ENCODE results near the gene ELMO1.

The ELMO1 gene

DNA sequence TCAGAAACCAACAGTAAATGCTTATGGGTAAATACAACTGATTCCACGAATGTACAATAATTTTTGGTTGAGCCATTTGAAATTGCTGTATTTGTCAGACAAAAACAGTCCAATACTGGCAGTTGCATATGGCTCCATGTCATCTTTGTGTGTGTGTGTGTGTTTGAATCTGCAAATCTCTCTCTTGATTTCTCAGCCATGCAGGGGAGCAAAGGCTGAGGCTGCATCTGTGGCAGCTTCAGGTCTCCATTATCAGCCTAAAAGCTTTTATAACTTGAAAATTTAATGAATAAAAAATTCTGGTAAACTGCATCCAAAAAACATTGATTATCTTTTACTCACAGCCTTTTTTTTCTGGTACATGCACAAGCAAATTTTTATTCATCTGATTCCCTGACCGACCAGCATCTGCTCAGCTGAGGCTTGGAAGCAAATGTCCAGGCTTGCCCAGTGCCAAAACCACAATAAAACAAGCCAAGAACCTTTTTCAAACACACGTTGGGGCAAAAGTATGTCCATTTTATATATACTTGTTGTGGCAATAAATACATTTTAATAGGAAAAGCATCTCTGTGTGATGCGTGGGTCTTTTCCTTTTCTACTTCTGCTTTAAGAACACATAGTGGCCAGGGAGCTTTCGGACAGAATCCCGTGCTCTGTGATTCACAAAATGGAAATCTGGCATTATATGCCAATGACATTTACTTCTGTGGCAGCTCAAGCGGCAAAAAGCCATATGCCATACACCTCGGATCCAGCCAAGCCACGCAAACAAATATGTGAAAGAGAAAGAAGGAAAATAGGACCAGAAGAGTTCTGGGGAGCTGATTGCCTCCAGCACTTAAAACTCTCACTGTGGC lies 448.8 kb downstream of the ELMO1 start:
- Histone ChIP-seq H3K4me3 (ENCODE audit: severe bottlenecking) (no peak overlapping the region), H3K27ac (ENCODE audit: poor library complexity, severe bottlenecking) (no peak overlapping the region), H3K9me3 (ENCODE audit: severe bottlenecking) (no peaks in the 10 kb centered on the region), H3K36me3 (ENCODE audit: low read depth) (no peaks in the 10 kb centered on the region), H3K4me1 (ENCODE audit: insufficient read depth, poor library complexity, severe bottlenecking) (no peaks in the 10 kb centered on the region), H3K27me3 (ENCODE audit: insufficient read depth, poor library complexity, severe bottlenecking) (peaks cover 9% of the 10 kb centered on the region)
- ATAC-seq (ENCODE audit: low read depth) (no peak), DNase-seq (ENCODE audit: low spot score) (no peak)
- TF ChIP-seq, protein P1, sequence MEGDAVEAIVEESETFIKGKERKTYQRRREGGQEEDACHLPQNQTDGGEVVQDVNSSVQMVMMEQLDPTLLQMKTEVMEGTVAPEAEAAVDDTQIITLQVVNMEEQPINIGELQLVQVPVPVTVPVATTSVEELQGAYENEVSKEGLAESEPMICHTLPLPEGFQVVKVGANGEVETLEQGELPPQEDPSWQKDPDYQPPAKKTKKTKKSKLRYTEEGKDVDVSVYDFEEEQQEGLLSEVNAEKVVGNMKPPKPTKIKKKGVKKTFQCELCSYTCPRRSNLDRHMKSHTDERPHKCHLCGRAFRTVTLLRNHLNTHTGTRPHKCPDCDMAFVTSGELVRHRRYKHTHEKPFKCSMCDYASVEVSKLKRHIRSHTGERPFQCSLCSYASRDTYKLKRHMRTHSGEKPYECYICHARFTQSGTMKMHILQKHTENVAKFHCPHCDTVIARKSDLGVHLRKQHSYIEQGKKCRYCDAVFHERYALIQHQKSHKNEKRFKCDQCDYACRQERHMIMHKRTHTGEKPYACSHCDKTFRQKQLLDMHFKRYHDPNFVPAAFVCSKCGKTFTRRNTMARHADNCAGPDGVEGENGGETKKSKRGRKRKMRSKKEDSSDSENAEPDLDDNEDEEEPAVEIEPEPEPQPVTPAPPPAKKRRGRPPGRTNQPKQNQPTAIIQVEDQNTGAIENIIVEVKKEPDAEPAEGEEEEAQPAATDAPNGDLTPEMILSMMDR (IDR thresholded peaks at IDR 0.05; ENCODE audit: poor library complexity, severe bottlenecking) = no peak

DNA sequence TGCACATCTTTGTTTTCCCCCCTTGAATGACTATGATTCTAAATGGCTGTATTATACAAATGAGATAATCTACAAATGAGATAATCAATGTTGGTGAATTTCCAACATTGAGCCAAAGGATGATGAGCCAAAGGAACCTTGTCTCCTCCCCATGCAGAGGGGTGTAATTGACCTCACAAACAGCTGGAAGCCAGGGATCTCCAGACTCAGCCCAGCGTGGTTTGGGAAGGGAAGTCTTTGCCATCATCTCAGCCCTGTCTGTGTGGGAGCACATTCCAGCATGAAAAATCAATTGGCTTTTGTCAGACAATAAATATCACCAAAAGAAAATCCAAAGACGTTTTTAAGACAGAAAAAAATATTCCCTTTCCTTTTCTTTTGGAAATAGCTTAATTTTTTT lies 452.9 kb downstream of the ELMO1 start:
- TF ChIP-seq, protein P1 (IDR thresholded peaks at IDR 0.05; ENCODE audit: poor library complexity, severe bottlenecking) = no peak
- H3K4me3 ChIP-seq (ENCODE audit: severe bottlenecking) = no peak overlapping the region
- H3K9me3 ChIP-seq (ENCODE audit: severe bottlenecking) = no peaks in the 10 kb centered on the region
- no peaks in the 10 kb centered on the region for H3K36me3 ChIP-seq (ENCODE audit: low read depth)
- ATAC-seq (ENCODE audit: low read depth) (no peak), DNase-seq (ENCODE audit: low spot score) (no peak)
- H3K4me1 ChIP-seq (ENCODE audit: insufficient read depth, poor library complexity, severe bottlenecking) = no peaks in the 10 kb centered on the region
- H3K27ac ChIP-seq (ENCODE audit: poor library complexity, severe bottlenecking) = no peak overlapping the region
- H3K27me3 ChIP-seq (ENCODE audit: insufficient read depth, poor library complexity, severe bottlenecking) = peaks cover 9% of the 10 kb centered on the region

DNA sequence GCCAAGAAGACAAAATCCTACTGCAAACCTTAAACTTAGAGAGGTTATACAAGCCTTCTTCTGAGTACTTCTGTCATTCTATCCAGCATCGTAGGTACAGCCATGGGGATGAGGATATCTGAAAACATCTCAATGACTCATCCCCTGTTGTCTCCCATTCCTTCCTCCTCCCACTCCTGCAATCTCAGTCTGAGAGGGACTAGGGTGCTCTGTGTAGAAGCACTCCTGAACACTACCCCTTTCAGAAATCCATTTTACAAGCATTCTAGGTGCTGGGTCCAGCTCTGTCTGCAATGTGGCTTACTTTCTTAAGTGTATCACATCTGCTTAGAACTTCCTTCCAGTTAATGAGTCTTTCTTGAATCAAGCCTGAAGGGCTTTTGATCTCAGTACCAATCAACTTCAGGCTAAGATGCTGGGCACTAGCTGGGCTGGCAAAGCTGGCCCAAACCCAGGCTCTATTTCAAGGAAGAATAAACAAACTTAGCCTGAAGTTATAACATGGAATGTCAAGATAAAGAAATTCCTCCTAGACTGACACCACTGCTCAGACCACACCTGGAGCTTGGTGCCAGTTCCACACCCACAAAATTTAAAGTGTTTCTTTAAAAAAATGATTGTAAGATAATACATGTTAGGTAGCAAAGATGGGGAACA lies 454.1 kb downstream of the ELMO1 start:
- peak; percentile 70 for ATAC-seq (ENCODE audit: low read depth)

DNA sequence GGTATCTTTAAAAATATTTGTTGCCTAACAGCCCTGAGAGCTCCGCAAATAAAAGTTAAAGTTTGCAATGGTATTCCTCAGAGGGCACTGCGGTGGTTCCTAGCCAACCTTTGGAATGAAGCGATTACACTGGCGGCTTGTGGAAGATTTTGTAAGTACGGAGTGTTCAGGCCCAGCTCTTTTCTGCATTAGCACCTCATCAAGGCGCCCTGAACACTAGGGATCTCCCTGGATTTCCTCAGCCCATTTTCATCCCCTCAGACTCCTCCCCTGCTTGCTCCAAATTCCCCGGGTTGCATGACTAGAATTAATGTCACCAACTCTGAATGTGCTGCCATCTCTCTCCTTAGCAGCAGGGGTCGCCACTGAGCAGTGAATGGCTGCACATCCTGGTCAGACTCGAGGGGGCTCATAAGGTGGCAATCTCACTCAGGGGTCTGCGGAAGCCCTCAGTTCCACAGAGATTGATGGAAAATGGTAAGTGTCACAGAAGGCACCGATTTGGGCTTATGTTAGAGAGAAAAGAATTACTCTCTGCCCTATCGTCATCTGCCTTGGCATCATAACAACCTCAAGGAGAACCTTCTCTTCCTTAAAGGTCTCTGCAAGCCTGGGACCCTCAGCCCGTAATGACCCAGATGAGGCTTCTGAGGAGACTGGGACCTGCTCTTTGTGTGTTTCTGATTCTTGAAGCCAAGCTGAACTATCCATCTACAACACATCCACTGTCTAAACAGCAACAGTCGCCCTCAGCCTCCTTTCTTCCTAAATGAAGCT lies 461.5 kb downstream of the ELMO1 start:
- no peak for DNase-seq (ENCODE audit: low spot score)
- no peak overlapping the region for H3K27ac ChIP-seq (ENCODE audit: poor library complexity, severe bottlenecking)
- 0 out of 3 replicates have a peak, but pooled peaks have one; percentile 31 for ATAC-seq (ENCODE audit: low read depth)
- H3K36me3 ChIP-seq (ENCODE audit: low read depth) = no peaks in the 10 kb centered on the region
- peaks cover 3% of the 10 kb centered on the region for H3K27me3 ChIP-seq (ENCODE audit: insufficient read depth, poor library complexity, severe bottlenecking)
- TF ChIP-seq, protein P1 (IDR thresholded peaks at IDR 0.05; ENCODE audit: poor library complexity, severe bottlenecking) = peak; percentile 81
- H3K9me3 ChIP-seq (ENCODE audit: severe bottlenecking) = no peaks in the 10 kb centered on the region
- H3K4me1 ChIP-seq (ENCODE audit: insufficient read depth, poor library complexity, severe bottlenecking) = no peaks in the 10 kb centered on the region
- H3K4me3 ChIP-seq (ENCODE audit: severe bottlenecking) = no peak overlapping the region

More for the DNA sequence above, 454.1 kb downstream of the ELMO1 start:
- H3K27me3 ChIP-seq (ENCODE audit: insufficient read depth, poor library complexity, severe bottlenecking) = no peaks in the 10 kb centered on the region
- no peak for DNase-seq (ENCODE audit: low spot score)
- no peaks in the 10 kb centered on the region for H3K9me3 ChIP-seq (ENCODE audit: severe bottlenecking)
- no peak overlapping the region for H3K27ac ChIP-seq (ENCODE audit: poor library complexity, severe bottlenecking)
- TF ChIP-seq, protein P1 (IDR thresholded peaks at IDR 0.05; ENCODE audit: poor library complexity, severe bottlenecking) = no peak
- no peaks in the 10 kb centered on the region for H3K4me1 ChIP-seq (ENCODE audit: insufficient read depth, poor library complexity, severe bottlenecking)
- H3K4me3 ChIP-seq (ENCODE audit: severe bottlenecking) = no peak overlapping the region
- H3K36me3 ChIP-seq (ENCODE audit: low read depth) = no peaks in the 10 kb centered on the region

All from RWPE2 (cell line).